HG02943 (cell line): ENCODE measurements around the gene NRARP.
"Not testable (repeated sequence)": the region's sequence is repeated elsewhere in the genome, so short reads cannot be mapped to it uniquely, and the experiment has no call there.

ENCODE experiments used
- ATAC-seq: cut with Tn5 transposase; IDR thresholded peaks from one replicate; pipeline ENCODE4 v1.9.1; 2021; ENCODE audit warnings: mild to moderate bottlenecking, low read depth, moderate library complexity; ENCODE audit not compliant: unreplicated experiment

The NRARP gene

DNA sequence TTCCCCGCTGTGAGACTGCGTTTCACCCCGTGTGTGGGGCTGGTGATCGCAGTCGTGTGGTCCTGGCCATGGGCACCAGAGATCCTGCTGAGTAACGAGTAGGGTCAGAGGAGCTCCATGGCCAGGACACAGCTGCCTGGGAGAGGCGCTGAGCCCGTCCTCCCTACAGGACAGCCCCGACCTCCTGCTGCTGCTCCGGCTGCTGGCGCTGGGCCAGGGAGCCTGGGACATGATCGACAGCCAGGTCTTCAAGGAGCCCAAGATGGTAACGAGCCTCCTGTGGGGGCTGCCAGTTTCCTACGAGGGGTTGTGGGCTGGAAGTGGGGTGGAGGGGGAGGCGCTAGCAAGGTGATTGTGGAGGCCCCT lies 35.9 kb downstream of the NRARP start:
- ATAC-seq: no peak

DNA sequence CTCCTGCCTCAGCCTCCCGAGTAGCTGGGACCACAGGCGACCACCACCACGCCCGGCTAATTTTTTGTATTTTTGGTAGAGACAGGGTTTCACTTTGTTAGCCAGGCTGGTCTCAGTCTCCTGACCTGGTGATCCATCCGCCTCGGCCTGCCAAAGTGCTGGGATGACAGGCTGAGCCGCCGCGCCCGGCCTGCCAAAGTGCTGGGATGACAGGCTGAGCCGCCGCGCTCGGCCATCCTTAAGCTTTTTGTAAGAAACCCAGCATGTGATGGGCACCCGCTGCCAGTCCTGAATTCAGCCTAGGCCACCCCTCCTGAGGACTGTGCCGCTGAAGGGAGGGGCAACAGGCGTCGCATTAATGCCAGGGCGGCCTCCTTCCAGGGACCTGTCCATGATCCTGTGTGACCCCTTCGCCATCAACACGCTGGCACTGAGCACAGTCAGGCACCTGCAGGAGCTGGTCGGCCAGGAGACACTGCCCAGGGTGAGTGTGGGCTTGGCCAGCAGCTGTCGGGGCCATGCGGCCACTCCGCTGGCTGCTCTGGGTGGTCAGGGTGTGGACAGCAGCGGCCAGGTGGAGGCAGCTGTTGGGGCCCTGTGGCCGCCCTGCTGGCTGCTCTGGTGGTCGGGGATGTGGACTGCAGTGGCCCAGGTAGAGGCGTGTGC lies 36.4 kb downstream of the NRARP start:
- no peak for ATAC-seq

DNA sequence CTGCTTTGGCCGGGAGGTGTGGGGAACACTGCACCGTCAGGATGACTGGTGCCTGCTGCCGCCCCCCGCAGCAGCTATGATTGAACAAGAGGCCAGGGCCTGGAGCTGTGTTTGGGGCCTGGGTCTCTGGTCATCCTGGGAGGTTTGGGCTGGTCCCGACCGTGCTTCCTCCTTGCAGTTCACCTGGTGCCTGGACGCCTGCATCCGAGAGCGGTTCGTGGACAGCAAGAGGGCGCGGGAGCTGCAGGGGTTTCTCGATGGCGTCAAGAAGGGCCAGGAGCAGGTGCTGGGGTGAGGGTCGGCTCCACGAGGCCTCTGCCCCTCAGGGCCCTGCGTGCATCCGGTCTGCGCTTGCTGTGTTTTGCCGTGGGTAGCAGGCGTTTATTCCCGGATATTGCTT lies 38.0 kb downstream of the NRARP start:
- no peak for ATAC-seq

DNA sequence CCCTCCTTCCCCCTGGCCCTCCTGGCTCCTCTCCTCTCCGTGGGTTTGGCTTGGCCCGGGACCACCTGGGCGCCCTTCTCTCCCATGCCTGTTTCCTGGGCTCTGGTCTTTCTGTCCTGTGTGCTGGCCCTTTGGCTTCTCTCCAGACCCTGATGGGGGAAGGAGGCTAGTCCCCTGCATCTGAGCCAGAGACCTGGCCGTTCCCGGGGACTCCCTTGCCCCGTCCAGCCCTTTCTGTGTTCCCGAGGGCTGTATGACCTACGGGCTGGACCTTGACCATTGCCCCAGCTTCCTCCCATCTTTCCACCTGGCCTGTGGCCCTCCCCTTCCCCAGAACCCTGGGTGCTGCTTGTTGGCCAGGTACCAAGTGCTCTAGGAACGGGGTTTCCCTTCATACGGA lies 38.6 kb downstream of the NRARP start:
- no peak for ATAC-seq

DNA sequence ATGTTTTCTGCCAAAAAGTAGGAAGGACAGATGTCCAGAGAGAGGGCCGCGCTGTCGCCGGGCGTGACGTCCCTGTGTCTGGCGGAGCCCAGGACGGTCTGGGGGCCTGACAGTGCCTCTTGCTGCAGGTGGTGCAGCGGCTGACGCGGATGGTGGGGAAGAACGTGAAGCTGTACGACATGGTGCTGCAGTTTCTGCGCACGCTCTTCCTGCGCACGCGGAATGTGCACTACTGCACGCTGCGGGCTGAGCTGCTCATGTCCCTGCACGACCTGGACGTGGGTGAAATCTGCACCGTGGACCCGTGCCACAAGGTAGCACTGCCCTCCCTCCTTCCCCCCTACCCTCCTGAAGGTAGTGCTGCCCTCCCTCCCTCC lies 39.2 kb downstream of the NRARP start:
- no peak for ATAC-seq

DNA sequence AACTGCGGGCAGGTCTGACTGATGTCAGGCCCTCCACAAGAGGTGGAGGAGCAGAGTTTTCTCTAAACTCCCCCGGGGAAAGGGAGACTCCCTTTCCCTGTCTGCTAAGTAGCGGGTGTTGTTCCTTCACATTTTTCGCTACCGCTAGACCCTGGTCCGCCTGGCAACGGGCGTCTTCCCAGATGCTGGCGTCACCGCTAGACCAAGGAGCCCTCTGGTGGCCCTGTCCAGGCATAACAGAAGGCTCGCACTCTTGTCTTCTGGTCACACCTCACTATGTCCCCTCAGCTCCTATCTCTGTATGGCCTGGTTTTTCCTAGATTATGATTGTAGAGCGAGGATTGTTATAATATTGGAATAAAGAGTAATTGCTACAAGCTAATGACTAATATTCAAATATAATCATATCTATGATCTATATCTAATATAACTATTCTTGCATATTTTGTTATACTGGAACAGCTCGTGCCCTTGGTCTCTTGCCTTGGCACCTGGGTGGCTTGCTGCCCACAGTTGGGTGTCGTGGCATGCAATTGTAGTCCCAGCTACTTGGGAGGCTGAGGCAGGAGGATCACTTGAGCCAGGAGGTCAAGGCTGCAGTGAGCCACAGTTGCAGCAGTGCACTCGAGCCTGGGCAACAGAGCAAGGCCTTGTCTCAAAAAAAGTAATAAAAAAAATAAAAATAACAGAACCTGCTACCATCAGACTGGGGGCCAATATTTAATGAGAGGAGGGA lies 39.7 kb downstream of the NRARP start:
- not testable (repeated sequence) for ATAC-seq

DNA sequence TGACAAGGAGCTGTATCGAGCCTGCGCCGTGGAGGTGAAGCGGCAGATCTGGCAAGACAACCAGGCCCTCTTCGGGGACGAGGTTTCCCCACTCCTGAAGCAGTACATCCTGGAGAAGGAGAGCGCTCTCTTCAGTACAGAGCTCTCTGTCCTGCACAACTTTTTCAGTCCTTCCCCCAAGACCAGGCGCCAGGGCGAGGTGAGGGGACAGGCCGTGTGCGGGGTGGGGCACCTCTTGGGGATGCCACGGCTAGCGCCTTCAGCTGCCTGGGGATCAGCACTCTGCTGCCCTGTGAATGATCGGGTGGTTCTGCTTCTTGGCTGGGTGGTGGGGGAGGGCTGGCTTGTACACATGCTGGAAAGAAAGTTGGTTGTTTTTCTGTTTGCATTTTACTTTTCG lies 45.2 kb downstream of the NRARP start:
- no peak for ATAC-seq

DNA sequence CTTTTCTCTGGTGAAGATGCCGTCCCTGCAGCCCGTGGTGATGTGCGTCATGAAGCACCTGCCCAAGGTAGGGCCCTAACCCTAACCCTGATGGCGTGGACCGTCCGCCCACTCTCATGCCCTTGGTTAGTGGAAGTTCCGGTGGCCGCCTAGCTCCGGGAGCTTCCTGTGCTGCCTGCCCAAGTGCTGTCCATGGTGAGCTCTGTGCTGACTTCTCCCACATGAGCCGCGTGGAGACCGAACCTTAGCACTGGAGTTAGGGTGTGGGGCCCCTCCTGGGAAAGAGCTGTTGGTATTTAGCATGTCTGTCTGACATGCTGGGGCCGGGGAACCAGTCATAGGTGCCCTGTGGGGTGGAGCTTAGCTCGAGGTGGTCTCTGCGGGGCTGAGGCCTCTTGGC lies 45.7 kb downstream of the NRARP start:
- ATAC-seq: no peak

DNA sequence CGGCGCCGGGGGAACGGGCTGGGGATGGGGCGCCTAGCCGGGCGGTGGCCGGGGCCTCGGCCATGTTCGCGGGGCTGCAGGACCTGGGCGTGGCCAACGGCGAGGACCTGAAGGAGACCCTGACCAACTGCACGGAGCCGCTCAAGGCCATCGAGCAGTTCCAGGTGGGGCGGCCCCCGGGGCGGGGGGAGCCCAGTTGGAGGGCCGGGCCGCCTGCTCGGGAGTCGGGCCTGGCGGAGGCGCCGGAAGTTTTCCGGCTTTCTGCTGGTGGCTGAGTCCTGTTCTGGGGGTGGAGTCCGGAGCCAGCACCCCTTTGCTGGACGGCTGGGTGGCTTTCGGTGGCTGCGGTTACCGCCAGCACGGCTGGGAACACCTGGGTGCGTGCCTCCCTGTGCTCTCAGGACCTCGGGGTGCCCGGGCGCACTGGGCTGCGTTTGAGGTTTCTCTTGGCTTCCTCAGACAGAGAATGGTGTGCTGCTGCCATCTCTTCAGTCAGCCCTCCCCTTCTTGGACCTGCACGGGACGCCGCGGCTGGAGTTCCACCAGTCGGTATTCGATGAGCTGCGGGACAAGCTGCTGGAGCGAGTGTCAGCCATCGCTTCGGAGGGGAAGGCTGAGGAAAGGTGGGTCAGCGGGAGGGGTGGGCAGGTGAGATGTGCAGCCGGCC lies 46.5 kb downstream of the NRARP start:
- ATAC-seq: peak; percentile 25

DNA sequence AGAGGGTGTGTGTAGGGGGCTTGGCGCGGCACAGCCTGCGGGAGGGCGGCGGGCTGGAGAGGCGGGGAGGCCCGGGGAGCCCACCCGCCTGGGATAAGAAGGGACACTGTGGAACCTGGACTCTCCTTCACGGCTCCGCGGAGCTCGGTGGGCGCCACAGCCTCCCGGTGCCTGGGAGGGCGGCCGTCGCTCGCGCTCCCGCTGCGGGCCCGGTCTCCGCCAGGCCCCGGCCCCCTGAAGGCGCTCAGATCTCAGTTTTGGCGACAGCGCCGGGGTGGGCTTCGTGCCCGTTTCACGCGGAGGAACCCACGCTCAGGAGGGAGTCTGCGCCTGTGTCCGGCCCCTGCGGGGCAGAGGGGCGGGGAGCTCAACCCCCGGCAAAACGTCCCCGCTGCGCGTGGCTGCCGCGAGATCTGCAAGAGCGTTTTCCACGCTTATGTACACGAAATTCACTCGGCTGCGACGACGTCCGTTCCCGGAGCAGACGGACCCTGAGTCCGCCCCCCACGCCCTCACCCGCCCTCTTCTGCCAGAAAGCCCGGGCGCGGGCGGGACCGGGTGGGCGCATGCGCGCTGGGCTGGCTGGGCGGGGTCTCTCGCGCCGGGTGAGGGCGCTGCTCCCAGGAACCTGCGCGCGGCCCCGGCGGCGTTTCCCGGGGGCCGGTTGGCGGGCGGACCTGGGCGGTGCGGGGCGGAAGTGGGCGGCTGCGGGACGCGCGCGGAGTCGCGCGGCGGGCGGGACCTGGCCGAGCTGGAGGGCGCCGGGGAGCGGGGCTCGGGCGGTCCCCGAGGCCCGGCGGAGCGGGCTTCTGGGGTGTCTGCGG lies 47.2 kb downstream of the NRARP start, which contains the start of gene NELFB:
Gene NELFB (plus strand): TSS at position 704 of the 824 bp plus-strand sequence.
- peak; percentile 59 for ATAC-seq

DNA sequence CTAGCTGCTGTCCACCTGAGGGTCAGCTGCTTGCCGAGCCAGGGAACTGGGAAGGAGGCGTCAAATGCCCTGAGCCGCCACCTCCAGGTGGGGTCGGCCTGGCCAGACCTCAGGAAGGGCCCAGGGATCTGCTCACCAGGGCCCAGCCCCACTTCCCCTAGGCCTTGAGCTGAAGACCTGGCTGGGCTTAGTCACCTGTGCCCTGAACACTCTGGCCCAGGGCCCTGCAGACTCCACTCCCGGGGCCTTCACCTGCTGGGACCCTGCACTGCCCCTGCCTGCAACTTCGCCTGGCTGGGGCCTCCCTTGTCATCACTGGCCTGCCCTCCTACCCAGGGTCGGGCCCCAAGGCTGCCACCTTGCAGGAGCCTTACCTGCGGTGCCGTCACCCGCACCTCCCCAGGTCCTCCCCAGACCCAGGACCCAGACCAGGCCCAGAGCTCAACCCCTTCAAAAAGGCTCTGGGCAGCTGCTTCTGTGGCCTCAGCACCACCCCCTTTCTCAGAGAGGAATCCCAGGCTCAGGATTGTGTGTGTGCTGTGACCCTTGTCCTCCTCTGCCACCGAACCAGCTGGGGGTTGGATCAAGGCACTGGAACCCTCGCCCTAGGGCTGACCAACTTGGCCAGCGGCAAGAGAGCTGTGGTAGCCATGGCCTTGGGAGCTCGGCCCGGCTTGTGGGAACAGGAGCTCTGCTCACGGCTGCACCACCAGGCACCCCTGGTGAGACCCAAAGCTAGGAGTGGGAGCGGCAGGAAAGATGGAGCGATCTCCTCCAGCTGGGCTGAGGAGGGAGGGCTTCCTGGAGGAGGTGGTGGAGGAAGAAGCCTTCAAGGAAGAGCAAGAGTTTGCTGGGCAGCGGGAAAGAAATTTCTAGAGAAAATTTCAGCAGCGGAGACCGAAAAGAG lies 48.1 kb downstream of the NRARP start:
- no peak for ATAC-seq

DNA sequence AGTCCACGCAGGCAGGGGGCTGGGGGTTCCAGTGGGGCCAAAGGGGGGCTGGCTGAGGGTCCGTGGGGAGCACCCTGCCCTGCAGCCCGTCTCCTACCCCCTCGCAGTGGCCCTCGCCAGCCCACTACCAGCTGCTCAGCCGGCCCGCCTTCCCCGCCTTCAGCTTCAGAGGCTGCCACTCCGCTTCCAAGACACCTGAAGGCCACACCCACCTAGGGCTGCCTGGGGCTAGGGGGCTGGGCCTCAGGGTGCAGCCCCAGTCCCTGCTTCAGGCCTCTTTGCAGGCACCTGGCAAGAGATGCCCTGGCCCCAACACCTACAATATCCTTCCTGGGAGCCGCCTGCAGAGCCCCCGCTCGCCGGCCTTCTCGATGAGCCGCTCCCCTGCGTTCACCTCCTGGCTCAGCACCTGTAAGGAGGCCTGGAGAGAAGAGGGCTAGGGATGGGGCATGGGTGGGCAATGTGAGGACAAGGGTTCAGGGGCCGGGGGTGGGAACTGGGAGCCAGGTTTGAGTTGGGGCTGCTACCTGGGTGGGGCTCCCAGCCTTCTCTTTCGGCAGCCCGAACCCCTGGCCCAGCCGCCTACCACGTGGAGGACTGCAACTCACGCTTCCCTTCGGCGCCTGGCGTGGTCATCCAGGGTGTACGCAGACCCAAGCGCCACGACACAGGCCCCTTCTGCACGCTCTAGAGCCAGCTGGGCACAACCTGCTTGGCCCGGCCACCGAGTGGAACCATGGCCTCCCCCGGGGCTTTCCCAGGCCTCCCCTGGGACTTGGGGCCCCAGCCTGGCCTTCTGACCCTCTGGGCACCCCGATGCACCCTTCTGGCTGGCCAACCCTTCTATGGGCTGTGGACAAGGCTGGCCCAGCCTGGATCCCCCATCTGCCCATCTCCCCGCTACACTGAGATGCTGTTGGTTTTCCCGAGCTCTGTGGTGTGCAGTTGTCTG lies 49.2 kb downstream of the NRARP start:
- ATAC-seq: no peak

DNA sequence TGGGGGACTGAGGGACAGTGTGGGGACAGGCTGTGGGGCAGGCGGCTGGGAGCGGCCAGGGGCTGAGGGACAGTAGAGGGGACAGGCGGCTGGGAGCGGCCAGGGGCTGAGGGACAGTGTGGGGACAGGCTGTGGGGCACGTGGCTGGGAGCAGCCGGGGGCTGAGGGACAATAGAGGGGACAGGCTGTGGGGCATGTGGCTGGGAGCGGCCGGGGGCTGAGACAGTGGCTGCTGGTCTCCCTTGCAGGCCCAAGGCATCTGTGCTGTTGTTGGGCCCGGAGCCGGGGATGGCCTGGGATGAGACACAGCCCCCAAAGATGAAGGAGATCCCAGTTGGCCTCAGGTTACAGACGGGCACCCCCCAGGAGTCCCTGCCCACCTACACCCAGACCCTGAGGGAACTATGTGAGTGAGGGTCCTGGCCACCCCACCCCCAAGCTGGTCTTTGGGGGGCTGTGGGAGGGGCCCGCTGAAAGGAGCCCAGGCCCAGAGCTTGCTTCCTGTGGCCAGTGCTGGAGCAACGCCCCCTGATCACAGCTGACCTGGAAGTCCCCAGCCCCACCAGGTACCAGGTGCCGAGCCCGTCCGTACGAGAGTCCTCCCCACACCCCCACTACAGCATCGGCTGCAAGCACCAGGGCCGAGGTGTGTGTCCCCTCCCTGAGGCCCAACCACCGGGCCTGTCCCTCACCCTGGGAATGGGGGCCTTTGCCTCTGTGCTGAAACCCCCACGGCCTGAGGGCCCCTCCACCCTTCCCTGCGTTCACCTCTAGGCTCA lies 50.4 kb downstream of the NRARP start:
- ATAC-seq: no peak

DNA sequence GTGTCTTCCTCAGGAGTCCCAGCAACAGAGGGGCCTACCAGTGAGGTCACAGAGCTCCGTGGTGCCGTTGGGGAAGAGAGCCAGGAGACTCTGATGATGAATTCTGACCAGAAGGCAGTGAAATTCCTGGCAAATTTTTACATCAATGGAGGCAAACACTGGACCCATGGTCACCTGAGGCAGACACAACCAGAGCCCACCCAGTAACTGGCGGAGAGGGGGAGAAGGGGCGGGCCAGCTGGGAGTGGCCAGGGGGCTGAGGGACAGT lies 50.9 kb downstream of the NRARP start, which contains the start of gene STPG3:
Gene STPG3 (plus strand): TSS at position 93 of the 268 bp plus-strand sequence. CDS start 1 bp downstream, at position 94.
- no peak for ATAC-seq

DNA sequence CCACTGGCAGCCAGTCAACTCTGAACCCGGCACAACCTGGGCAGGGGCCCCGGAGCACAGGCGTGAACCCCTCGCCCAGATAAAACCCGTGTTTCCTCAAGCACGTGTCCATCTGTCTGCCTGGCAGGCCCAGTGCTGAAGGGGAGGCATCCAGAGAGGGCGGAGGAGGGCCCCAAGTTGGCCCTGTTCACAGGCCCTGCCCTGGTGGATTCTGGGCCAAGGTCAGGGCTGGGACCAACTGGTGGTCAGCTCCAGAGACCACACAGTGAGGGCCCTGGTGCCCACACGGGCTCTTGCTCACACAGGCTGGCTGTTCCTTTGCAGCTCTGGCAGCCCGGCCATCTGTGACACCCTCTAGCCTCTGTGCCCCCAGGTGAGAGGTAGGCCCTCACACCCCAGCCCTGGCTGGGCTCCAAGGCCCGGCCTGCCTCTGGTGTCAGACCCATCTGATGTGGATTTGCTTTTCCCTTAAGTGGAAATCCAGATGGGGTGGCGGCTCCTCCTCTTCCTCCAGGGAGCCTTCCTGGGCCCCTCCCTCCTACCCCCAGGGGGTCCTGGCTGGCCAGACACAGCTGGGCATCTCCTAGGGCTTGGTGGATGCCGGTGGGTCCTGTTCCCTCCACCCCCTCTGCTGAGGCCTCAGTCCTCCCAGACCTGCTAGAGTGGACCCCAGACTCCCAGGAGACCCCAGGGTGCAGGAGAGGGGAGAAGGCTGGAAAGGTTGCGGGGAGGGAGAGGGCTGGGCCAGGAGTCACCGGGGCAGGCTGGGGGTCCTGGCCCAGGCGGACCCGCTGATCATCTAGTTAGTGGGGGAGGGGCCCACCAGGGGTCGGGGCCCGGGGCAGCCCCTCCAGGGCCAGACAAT lies 51.5 kb downstream of the NRARP start:
- no peak for ATAC-seq
